Lung (tissue), 12 donors: ENCODE data around the gene C1GALT1. TPM values are rescaled to one million over a fixed set of nuclear protein-coding genes. Genes with fewer than 3 reads are reported as not detected.

Source experiments
- ATAC-seq: fragments of 200-7000 bp; cut with Tn5 transposase; one replicate; pipeline ENCODE4 v1.9.1; 2020; ENCODE audit warnings: moderate number of reproducible peaks; ENCODE audit not compliant: insufficient read depth, low FRiP score
- DNase-seq, 3 donors: peaks; one replicate each; pipeline ENCODE4 v3.0.0-alpha.2; 2013 to 2017
- H3K27ac ChIP-seq, 2 donors: one replicate each; pipeline ENCODE4 v1.5.1; 2013; ENCODE audit warnings: mild to moderate bottlenecking in 2 of 2, moderate library complexity in 2 of 2, control low read depth in 1 of 2, inconsistent platforms in 1 of 2, low read depth in 1 of 2, low read length in 1 of 2
- H3K27me3 ChIP-seq, 3 donors: one replicate each; pipeline ENCODE4 v1.5.1; 2013; ENCODE audit warnings: low read length in 2 of 3; ENCODE audit not compliant: control insufficient read depth in 3 of 3, insufficient read depth in 3 of 3
- H3K36me3 ChIP-seq, 4 donors: one replicate each; pipeline ENCODE4 v1.5.1; 2013; ENCODE audit warnings: low read length in 4 of 4, mild to moderate bottlenecking in 1 of 4, moderate library complexity in 1 of 4; ENCODE audit not compliant: control insufficient read depth in 4 of 4, insufficient read depth in 4 of 4
- H3K4me1 ChIP-seq, 5 donors: one replicate each; pipeline ENCODE4 v1.5.1; 2013; ENCODE audit warnings: low read length in 5 of 5, mild to moderate bottlenecking in 2 of 5, moderate library complexity in 1 of 5; ENCODE audit not compliant: control insufficient read depth in 5 of 5, insufficient read depth in 5 of 5
- H3K4me3 ChIP-seq: one replicate; pipeline ENCODE4 v1.5.1; 2013; ENCODE audit warnings: mild to moderate bottlenecking, control low read depth, moderate library complexity
- H3K9ac ChIP-seq, 2 donors: one replicate each; pipeline ENCODE4 v1.5.1; 2013; ENCODE audit warnings: low read length in 2 of 2, control low read depth in 1 of 2; ENCODE audit not compliant: insufficient read depth in 1 of 2
- H3K9me3 ChIP-seq, 4 donors: one replicate each; pipeline ENCODE4 v1.5.1; 2013; ENCODE audit warnings: low read length in 3 of 4, mild to moderate bottlenecking in 1 of 4, moderate library complexity in 1 of 4; ENCODE audit not compliant: control insufficient read depth in 4 of 4, insufficient read depth in 3 of 4
- WGBS, 2 donors: extraction: QIAGEN DNeasy Blood & Tissue Kit; methylation state at CpG; one replicate each; pipeline ENCODE4 v1.1.7; 2013; 5-methylcytosine and 5-hydroxymethylcytosine counted together
- polyA plus RNA-seq, 2 donors: library from polyadenylated mRNA; stranded (reverse); fragments of 200-250 nt; gene quantifications; one replicate each; pipeline ENCODE4 v1.2.1, GENCODE V29; 2013
- total RNA-seq, 2 donors: library from RNA; depleted of rRNA in 1 of 2; stranded (reverse); fragments of >200 nt in 1 of 2; gene quantifications; one replicate each; pipeline ENCODE4 v1.2.1, GENCODE V29; 2014 to 2021
- TF ChIP-seq, protein P1 (sequence below): IDR thresholded peaks from 2 replicates; pipeline ENCODE4 v1.5.1; 2012; ENCODE audit warnings: mild to moderate bottlenecking; ENCODE audit errors: control extremely low read depth, extremely low read depth
- donor health status: control.
- donor health status: control.
- donor health status: Bipolar disorder and iron deficiency.
- donor health status: healthy.
- donor health status: DM: yes; HTN: yes; CAD: no.

The C1GALT1 gene
- total and polyA plus RNA-seq, 4 donors: 10.5 to 39.5 (median 23.3) TPM

DNA sequence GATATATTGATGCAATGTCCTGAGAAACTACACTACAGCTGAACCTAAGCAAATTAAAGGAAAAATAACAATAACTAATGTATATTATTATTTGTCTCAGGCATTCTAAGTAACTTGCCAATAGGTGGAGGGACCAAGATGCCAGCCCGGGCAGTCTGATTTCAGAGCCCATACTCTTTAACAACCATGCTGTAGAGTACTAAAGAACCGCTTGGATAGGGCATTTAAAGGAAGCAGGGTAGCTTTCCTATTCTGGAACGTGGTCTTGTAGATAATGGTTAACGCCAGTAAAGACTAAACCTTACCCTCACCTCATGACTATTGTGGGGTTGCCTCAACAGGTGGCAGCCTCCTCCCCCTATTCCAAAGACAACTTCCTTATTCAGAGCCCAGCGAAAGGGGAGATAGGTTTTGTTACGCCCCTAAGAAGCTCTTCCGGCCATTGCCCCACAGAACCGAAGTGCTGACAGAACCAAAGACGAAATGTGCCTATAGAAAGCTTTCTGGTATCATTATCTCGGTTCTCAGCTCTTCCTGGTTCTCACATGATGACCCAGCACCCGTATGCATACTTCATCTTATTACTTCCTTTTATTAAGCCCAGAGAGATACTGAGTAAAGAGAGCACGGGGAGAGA lies 707 bp upstream of the C1GALT1 start:
- no peaks in the 10 kb centered on the region for H3K36me3 ChIP-seq
- TF ChIP-seq, protein P1, sequence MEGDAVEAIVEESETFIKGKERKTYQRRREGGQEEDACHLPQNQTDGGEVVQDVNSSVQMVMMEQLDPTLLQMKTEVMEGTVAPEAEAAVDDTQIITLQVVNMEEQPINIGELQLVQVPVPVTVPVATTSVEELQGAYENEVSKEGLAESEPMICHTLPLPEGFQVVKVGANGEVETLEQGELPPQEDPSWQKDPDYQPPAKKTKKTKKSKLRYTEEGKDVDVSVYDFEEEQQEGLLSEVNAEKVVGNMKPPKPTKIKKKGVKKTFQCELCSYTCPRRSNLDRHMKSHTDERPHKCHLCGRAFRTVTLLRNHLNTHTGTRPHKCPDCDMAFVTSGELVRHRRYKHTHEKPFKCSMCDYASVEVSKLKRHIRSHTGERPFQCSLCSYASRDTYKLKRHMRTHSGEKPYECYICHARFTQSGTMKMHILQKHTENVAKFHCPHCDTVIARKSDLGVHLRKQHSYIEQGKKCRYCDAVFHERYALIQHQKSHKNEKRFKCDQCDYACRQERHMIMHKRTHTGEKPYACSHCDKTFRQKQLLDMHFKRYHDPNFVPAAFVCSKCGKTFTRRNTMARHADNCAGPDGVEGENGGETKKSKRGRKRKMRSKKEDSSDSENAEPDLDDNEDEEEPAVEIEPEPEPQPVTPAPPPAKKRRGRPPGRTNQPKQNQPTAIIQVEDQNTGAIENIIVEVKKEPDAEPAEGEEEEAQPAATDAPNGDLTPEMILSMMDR: no peak
- H3K9ac ChIP-seq: peak overlapping the region; percentile 89 to 98
- H3K4me1 ChIP-seq: peaks cover 0 to 12% (median 5%) of the 10 kb centered on the region in 5 donors
- H3K9me3 ChIP-seq: no peaks in the 10 kb centered on the region
- no peaks in the 10 kb centered on the region for H3K27me3 ChIP-seq
- WGBS, 2 donors: 1% methylated on average over 12 of the region's 12 CpGs
- peak in 1 of 3 donors; percentile 74 for DNase-seq
- peak overlapping the region; percentile 78 to 93 for H3K27ac ChIP-seq
- peak overlapping the region; percentile 36 for H3K4me3 ChIP-seq
- ATAC-seq: no peak

DNA sequence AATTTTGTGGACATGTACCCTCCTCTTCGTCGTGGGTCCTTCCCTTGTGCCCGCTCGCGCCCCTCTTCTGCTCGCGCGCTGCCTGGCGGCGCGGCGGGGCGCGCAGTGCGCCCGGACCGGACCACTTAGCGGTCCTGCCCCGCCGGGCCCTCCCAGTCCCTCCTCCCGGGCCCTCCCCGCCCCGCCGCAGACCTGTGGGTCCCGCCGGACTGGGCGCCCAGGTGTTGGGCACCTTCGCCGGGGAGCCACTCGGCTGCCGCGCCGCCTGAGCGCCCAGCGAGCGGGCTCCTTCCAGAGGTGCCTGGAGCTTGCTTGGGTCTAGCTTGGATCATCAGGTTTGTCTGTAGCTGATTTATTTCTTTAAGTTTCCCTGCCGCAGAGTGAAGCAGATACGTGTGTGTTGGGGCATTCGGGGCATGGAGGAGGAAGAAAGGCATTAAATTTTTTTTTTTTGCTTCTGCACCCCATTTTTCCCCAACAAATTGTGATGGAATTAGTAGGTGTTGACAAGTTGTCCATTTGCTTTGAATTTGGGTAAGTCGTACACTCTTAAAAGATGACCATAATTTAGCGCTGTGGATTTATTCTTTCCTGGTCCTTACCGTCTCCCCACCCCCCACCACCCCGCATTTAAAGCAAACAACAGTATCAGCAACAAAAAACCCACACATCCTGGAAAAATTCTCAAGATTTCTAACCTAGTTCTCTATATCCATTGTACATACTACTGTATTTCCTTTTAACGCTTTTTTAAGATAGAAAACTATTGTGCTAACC lies 905 bp downstream of the C1GALT1 start:
- Histone ChIP-seq H3K4me1 (peaks cover 0 to 16% (median 5%) of the 10 kb centered on the region in 5 donors), H3K27ac (peak overlapping the region; percentile 97 to 99), H3K4me3 (peak overlapping the region; percentile 85), H3K9ac (peak overlapping the region; percentile 75 to 89), H3K27me3 (no peaks in the 10 kb centered on the region), H3K36me3 (no peaks in the 10 kb centered on the region), H3K9me3 (no peaks in the 10 kb centered on the region)
- ATAC-seq (peak; percentile 55), DNase-seq (peak in 1 of 3 donors; percentile 53)
- TF ChIP-seq, protein P1: no peak
- WGBS, 2 donors: 0 to 1% methylated on average over 38 to 44 of the region's 44 CpGs

DNA sequence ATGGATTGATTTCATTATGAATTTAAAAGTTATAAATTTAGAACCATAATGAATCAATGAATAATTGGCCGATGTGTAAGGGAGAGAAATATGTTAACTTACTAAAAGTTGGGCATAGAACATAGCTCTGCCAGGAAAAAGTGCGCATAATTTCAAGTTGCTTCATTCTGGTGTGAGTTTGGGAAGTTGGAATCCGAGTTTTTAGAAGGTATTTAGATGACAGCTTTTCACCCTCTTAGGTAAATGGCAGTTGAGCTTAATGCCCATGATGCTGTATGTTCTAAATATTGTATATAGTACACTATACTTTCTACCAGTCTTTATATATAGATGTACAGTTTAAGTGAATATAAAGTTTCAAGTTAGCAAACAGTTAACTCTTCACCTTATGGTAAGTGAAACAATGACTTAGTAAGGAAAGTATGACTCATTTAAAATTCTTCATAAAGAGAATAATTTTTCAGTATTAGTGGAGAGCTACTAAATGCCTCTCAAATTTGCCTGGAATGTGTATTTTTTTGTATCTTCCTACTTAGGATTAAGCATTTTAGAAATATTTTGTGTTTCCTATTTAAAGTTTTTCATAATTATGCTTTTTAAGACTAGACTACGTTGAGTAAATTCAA lies 1.6 kb downstream of the C1GALT1 start:
- no peaks in the 10 kb centered on the region for H3K36me3 ChIP-seq
- peaks cover 0 to 16% (median 5%) of the 10 kb centered on the region in 5 donors for H3K4me1 ChIP-seq
- ATAC-seq (no peak), DNase-seq (peak in 1 of 3 donors; percentile 10)
- no peaks in the 10 kb centered on the region for H3K27me3 ChIP-seq
- no peak overlapping the region for H3K9ac ChIP-seq
- 42 to 53% methylated on average over 4 of the region's 4 CpGs for WGBS, 2 donors
- no peaks in the 10 kb centered on the region for H3K9me3 ChIP-seq
- TF ChIP-seq, protein P1: no peak
- no peak overlapping the region for H3K27ac ChIP-seq
- no peak overlapping the region for H3K4me3 ChIP-seq
